GM19455 (cell line): ENCODE data around the gene COL4A4.

Experiments
- ATAC-seq: cut with Tn5 transposase; IDR thresholded peaks from one replicate; pipeline ENCODE4 v1.9.1; 2021; ENCODE audit not compliant: unreplicated experiment

COL4A4 gene

GRCh38 chr2:227163485-227163997, 464 bp downstream of the COL4A4 start:
- ATAC-seq, result peak; percentile 63

GRCh38 chr2:227161947-227162346, 2.1 kb downstream of the COL4A4 start:
- no peak for ATAC-seq

GRCh38 chr2:227160164-227160563, 3.8 kb downstream of the COL4A4 start:
- ATAC-seq, result no peak

GRCh38 chr2:227154986-227155774, 8.8 kb downstream of the COL4A4 start:
- ATAC-seq, result no peak

- ATAC-seq, result no peak
Measured at GRCh38 chr2:227153758-227154486, 10.1 kb downstream of the COL4A4 start.

GRCh38 chr2:227153307-227153706, 10.7 kb downstream of the COL4A4 start:
- ATAC-seq, result no peak

- ATAC-seq, result no peak
Measured at GRCh38 chr2:227152093-227152766, 11.8 kb downstream of the COL4A4 start.

- no peak for ATAC-seq
Measured at GRCh38 chr2:227150222-227150936, 13.6 kb downstream of the COL4A4 start.

- no peak for ATAC-seq
Measured at GRCh38 chr2:227148106-227148505, 15.9 kb downstream of the COL4A4 start.

GRCh38 chr2:227147023-227147422, 17.0 kb downstream of the COL4A4 start:
- ATAC-seq, result no peak

- ATAC-seq, result no peak
Measured at GRCh38 chr2:227146456-227146855, 17.5 kb downstream of the COL4A4 start.

GRCh38 chr2:227143895-227144294, 20.1 kb downstream of the COL4A4 start:
- ATAC-seq, result no peak

GRCh38 chr2:227141301-227141700, 22.7 kb downstream of the COL4A4 start:
- ATAC-seq, result no peak

GRCh38 chr2:227134591-227134990, 29.4 kb downstream of the COL4A4 start:
- no peak for ATAC-seq

GRCh38 chr2:227132986-227133385, 31.0 kb downstream of the COL4A4 start:
- no peak for ATAC-seq

- ATAC-seq, result no peak
Measured at GRCh38 chr2:227130636-227131035, 33.4 kb downstream of the COL4A4 start.

- ATAC-seq, result no peak
Measured at GRCh38 chr2:227127201-227127600, 36.8 kb downstream of the COL4A4 start.

- no peak for ATAC-seq
Measured at GRCh38 chr2:227125506-227125905, 38.5 kb downstream of the COL4A4 start.

- ATAC-seq, result no peak
Measured at GRCh38 chr2:227124811-227125210, 39.2 kb downstream of the COL4A4 start.

- ATAC-seq, result no peak
Measured at GRCh38 chr2:227123697-227124096, 40.3 kb downstream of the COL4A4 start.

- no peak for ATAC-seq
Measured at GRCh38 chr2:227118353-227118752, 45.7 kb downstream of the COL4A4 start.
